H9 (cell line): ENCODE data around the gene RPS27L. TPM values are rescaled to one million over a fixed set of nuclear protein-coding genes. Genes with fewer than 3 reads are reported as not detected.

ENCODE experiments used
- DNase-seq: peaks from one replicate; pipeline ENCODE4 v3.0.0-alpha.2; 2017
- H2AFZ ChIP-seq: one replicate; pipeline ENCODE4 v1.6.1; 2013; ENCODE audit warnings: mild to moderate bottlenecking, low read length, control low read depth, moderate library complexity
- H2AK5ac ChIP-seq: 2 replicates; pipeline ENCODE4 v1.6.1; 2013; ENCODE audit warnings: low read length, control low read depth, mixed read lengths; ENCODE audit not compliant: insufficient read length
- H2BK120ac ChIP-seq: one replicate; pipeline ENCODE4 v1.6.1; 2013; ENCODE audit warnings: low read depth, mild to moderate bottlenecking, low read length, control low read depth, inconsistent platforms; ENCODE audit not compliant: poor library complexity, severe bottlenecking
- H2BK12ac ChIP-seq: 2 replicates; pipeline ENCODE4 v1.6.1; 2013; ENCODE audit warnings: low read length, control low read depth, mixed read lengths, low read depth; ENCODE audit not compliant: insufficient read length
- H2BK15ac ChIP-seq: 2 replicates; pipeline ENCODE4 v1.6.1; 2013; ENCODE audit warnings: low read depth, low read length, control low read depth
- H2BK20ac ChIP-seq: one replicate; pipeline ENCODE4 v1.6.1; 2013; ENCODE audit warnings: low read depth, mild to moderate bottlenecking, low read length, control low read depth, inconsistent platforms; ENCODE audit not compliant: poor library complexity, severe bottlenecking
- H2BK5ac ChIP-seq: 2 replicates; pipeline ENCODE4 v1.6.1; 2013; ENCODE audit warnings: low read length, control low read depth, mixed read lengths; ENCODE audit not compliant: insufficient read length
- H3K14ac ChIP-seq: 2 replicates; pipeline ENCODE4 v1.6.1; 2013; ENCODE audit warnings: low read length, control low read depth; ENCODE audit not compliant: insufficient read depth
- H3K18ac ChIP-seq: 2 replicates; pipeline ENCODE4 v1.6.1; 2013; ENCODE audit warnings: low read depth, mild to moderate bottlenecking, mixed read lengths, low read length, control low read depth; ENCODE audit not compliant: insufficient read length
- H3K23ac ChIP-seq: 2 replicates; pipeline ENCODE4 v1.6.1; 2013; ENCODE audit warnings: low read length, control low read depth, mixed read lengths, low read depth; ENCODE audit not compliant: insufficient read length
- H3K23me2 ChIP-seq: 2 replicates; pipeline ENCODE4 v1.6.1; 2013; ENCODE audit warnings: low read depth, mild to moderate bottlenecking, mixed read lengths, low read length, control low read depth; ENCODE audit not compliant: insufficient read length, poor library complexity, severe bottlenecking
- H3K27ac ChIP-seq: 2 replicates; pipeline ENCODE4 v1.5.1; 2013; ENCODE audit warnings: low read length, control low read depth, mixed read lengths, low read depth; ENCODE audit not compliant: insufficient read length
- H3K27me3 ChIP-seq: 2 replicates; pipeline ENCODE4 v1.6.1; 2013; ENCODE audit warnings: low read length, control low read depth, inconsistent platforms; ENCODE audit not compliant: insufficient read depth
- H3K4ac ChIP-seq: 2 replicates; pipeline ENCODE4 v1.6.1; 2013; ENCODE audit warnings: low read depth, mild to moderate bottlenecking, control low read depth, inconsistent platforms, low read length, moderate library complexity
- H3K4me1 ChIP-seq: 2 replicates; pipeline ENCODE4 v1.6.1; 2013; ENCODE audit warnings: low read length, control low read depth, inconsistent platforms; ENCODE audit not compliant: insufficient read depth
- H3K4me2 ChIP-seq: 2 replicates; pipeline ENCODE4 v1.6.1; 2013; ENCODE audit warnings: low read length, control low read depth, mixed read lengths; ENCODE audit not compliant: insufficient read length, insufficient read depth
- H3K56ac ChIP-seq: 2 replicates; pipeline ENCODE4 v1.6.1; 2013; ENCODE audit warnings: low read depth, mild to moderate bottlenecking, mixed read lengths, low read length, control low read depth; ENCODE audit not compliant: insufficient read length
- H3K79me1 ChIP-seq: 2 replicates; pipeline ENCODE4 v1.6.1; 2013; ENCODE audit warnings: low read depth, mild to moderate bottlenecking, moderate library complexity, low read length, control low read depth, inconsistent platforms; ENCODE audit not compliant: insufficient read depth, poor library complexity, severe bottlenecking
- H3K79me2 ChIP-seq: 2 replicates; pipeline ENCODE4 v1.6.1; 2013; ENCODE audit warnings: low read length, control low read depth, inconsistent platforms; ENCODE audit not compliant: insufficient read depth
- H3K9ac ChIP-seq: 2 replicates; pipeline ENCODE4 v1.6.1; 2013; ENCODE audit warnings: low read length, control low read depth, mixed read lengths; ENCODE audit not compliant: insufficient read length; ENCODE audit errors: extremely low read depth
- H3K9me3 ChIP-seq: one replicate; pipeline ENCODE4 v1.6.1; 2013; ENCODE audit warnings: low read depth, low read length, inconsistent platforms; ENCODE audit not compliant: control insufficient read depth
- H3T11ph ChIP-seq: one replicate; pipeline ENCODE4 v1.6.1; 2013; ENCODE audit warnings: mild to moderate bottlenecking, low read length, control low read depth, inconsistent platforms
- H4K20me1 ChIP-seq: one replicate; pipeline ENCODE4 v1.6.1; 2013; ENCODE audit not compliant: control insufficient read depth, insufficient read length, insufficient read depth
- H4K5ac ChIP-seq: 2 replicates; pipeline ENCODE4 v1.6.1; 2013; ENCODE audit warnings: low read depth, mild to moderate bottlenecking, mixed read lengths, low read length, control low read depth; ENCODE audit not compliant: insufficient read length
- H4K8ac ChIP-seq: replicated peaks from 2 replicates; pipeline ENCODE4 v1.6.1; 2013; ENCODE audit warnings: low read length, control low read depth, mixed read lengths, low read depth; ENCODE audit not compliant: insufficient read length
- H4K91ac ChIP-seq: 2 replicates; pipeline ENCODE4 v1.6.1; 2013; ENCODE audit warnings: low read depth, mild to moderate bottlenecking, moderate library complexity, mixed read lengths, low read length, control low read depth; ENCODE audit not compliant: insufficient read length
- H3K27ac Mint-ChIP-seq, 3 experiments: 2 replicates in 2 of 3; 3 replicates in 1 of 3; pipeline ENCODE4 v1.8.0; 2020 to 2021; ENCODE audit warnings: mixed read lengths in 3 of 3, mild to moderate bottlenecking in 1 of 3, moderate library complexity in 1 of 3
- H3K27me3 Mint-ChIP-seq: 2 replicates; pipeline ENCODE4 v1.8.0; 2021; ENCODE audit warnings: low read depth, mild to moderate bottlenecking, moderate library complexity, mixed read lengths
- H3K36me3 Mint-ChIP-seq, 3 experiments: 2 replicates in 2 of 3; 3 replicates in 1 of 3; pipeline ENCODE4 v1.8.0; 2020 to 2021; ENCODE audit warnings: low read depth in 3 of 3, mixed read lengths in 3 of 3; ENCODE audit not compliant: insufficient read depth in 1 of 3
- H3K4me1 Mint-ChIP-seq, 2 experiments: 2 replicates each; pipeline ENCODE4 v1.8.0; 2020; ENCODE audit warnings: mixed read lengths in 2 of 2
- H3K4me3 Mint-ChIP-seq, 2 experiments: 2 replicates in 1 of 2; 3 replicates in 1 of 2; pipeline ENCODE4 v1.8.0; 2020 to 2021; ENCODE audit warnings: mild to moderate bottlenecking in 2 of 2, mixed read lengths in 2 of 2, moderate library complexity in 1 of 2
- H3K9me3 Mint-ChIP-seq, 2 experiments: 2 replicates in 1 of 2; 3 replicates in 1 of 2; pipeline ENCODE4 v1.8.0; 2020; ENCODE audit warnings: mild to moderate bottlenecking in 2 of 2, mixed read lengths in 2 of 2, moderate library complexity in 1 of 2
- WGBS: extraction: QIAGEN DNeasy Blood & Tissue Kit; methylation state at CpG from one replicate; pipeline ENCODE4 v1.1.7; 2013; ENCODE audit warnings: missing lambda C conversion rate, low lambda C conversion rate, mixed read lengths; ENCODE audit not compliant: insufficient read length; ENCODE audit errors: extremely low coverage; 5-methylcytosine and 5-hydroxymethylcytosine counted together
- total RNA-seq: library from RNA; stranded (reverse); gene quantifications from 2 replicates; pipeline ENCODE4 v1.2.1, GENCODE V29; 2021
- TF ChIP-seq, protein P1 (sequence below): fragments of 200-600 bp; sonication (generic); conservative IDR thresholded peaks from 3 replicates; pipeline ENCODE4 v1.8.0; 2021; ENCODE audit warnings: antibody characterized with exemption, mild to moderate bottlenecking

RPS27L gene
- total RNA-seq, 1 experiment from 2014 or later = 180 TPM

GRCh38 chr15:63110428-63111026, 46.8 kb downstream of the RPS27L start:
- H2BK120ac ChIP-seq = no peak overlapping the region
- peaks cover 0 to 5% of the 10 kb centered on the region in 2 experiments; a peak in 1 of 5 replicates for H3K9me3 Mint-ChIP-seq
- H3T11ph ChIP-seq = no peak overlapping the region
- no peak overlapping the region for H3K27ac ChIP-seq
- no peak overlapping the region for H3K27ac Mint-ChIP-seq
- H2BK20ac ChIP-seq = no peak overlapping the region
- H3K27me3 ChIP-seq = no peaks in the 10 kb centered on the region
- 0 out of 4 replicates have a peak, but pooled peaks cover 0 to 5% of the 10 kb centered on the region in 2 experiments for H3K4me1 Mint-ChIP-seq
- no peaks in the 10 kb centered on the region for H3K4me1 ChIP-seq
- no peak overlapping the region for H2BK12ac ChIP-seq
- no peak overlapping the region for H3K4me2 ChIP-seq
- no peak overlapping the region for H4K8ac ChIP-seq
- H2AFZ ChIP-seq = no peak overlapping the region
- no peak overlapping the region for H3K9ac ChIP-seq
- no peak overlapping the region for H3K18ac ChIP-seq
- H2BK5ac ChIP-seq = no peak overlapping the region
- H3K79me1 ChIP-seq = no peaks in the 10 kb centered on the region
- no peak overlapping the region for H3K14ac ChIP-seq
- H3K79me2 ChIP-seq = no peaks in the 10 kb centered on the region
- no peak overlapping the region for H3K56ac ChIP-seq
- H2AK5ac ChIP-seq = no peak overlapping the region
- H3K23me2 ChIP-seq = no peaks in the 10 kb centered on the region
- no peaks in the 10 kb centered on the region for H3K9me3 ChIP-seq
- H4K91ac ChIP-seq = no peak overlapping the region
- H3K4ac ChIP-seq = no peak overlapping the region
- TF ChIP-seq, protein P1, sequence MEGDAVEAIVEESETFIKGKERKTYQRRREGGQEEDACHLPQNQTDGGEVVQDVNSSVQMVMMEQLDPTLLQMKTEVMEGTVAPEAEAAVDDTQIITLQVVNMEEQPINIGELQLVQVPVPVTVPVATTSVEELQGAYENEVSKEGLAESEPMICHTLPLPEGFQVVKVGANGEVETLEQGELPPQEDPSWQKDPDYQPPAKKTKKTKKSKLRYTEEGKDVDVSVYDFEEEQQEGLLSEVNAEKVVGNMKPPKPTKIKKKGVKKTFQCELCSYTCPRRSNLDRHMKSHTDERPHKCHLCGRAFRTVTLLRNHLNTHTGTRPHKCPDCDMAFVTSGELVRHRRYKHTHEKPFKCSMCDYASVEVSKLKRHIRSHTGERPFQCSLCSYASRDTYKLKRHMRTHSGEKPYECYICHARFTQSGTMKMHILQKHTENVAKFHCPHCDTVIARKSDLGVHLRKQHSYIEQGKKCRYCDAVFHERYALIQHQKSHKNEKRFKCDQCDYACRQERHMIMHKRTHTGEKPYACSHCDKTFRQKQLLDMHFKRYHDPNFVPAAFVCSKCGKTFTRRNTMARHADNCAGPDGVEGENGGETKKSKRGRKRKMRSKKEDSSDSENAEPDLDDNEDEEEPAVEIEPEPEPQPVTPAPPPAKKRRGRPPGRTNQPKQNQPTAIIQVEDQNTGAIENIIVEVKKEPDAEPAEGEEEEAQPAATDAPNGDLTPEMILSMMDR = no peak
- no CpG with 5 or more reads among the region's 3 CpGs for WGBS
- no peak overlapping the region for H3K23ac ChIP-seq
- no peaks in the 10 kb centered on the region for H4K20me1 ChIP-seq
- no peak overlapping the region for H2BK15ac ChIP-seq
- H3K36me3 Mint-ChIP-seq = peaks cover 0 to 2% (median 0%) of the 10 kb centered on the region in 3 experiments; a peak in 1 of 7 replicates
- no peak for DNase-seq
- no peaks in the 10 kb centered on the region; the same call in none of the 2 replicates for H3K27me3 Mint-ChIP-seq
- no peak overlapping the region for H3K4me3 Mint-ChIP-seq
- no peak overlapping the region for H4K5ac ChIP-seq
